ENCODE measurements around the gene TAPT1. TPM values are rescaled to one million over a fixed set of nuclear protein-coding genes. Genes with fewer than 3 reads are reported as not detected.

TAPT1 gene
- total and polyA plus RNA-seq, 2 donors (not counting 3 experiments of a cell fraction or from before 2014, with no cell fraction given) = 6.9 to 17.5 TPM

DNA sequence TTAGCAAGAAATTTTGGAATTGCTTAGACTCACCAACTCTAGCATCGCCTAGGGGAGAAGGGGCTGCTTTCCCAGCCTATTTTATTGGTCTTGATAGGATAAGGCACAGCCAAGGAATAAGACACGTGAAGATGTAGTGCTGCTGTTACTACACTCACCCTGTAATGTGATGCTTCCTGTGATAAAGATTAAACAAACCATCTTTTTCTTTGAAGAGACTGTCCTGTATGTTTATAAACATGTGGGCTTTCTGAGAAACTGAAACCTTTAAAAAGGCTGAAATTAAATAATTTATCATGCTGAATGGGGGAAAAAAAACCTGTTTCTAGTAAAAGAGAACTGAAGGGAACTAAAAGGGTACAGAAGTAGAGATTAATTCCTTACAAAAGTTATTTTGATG, 13.2 kb downstream of the TAPT1 start:
- Histone ChIP-seq H3K4me1 (ENCODE audit: control insufficient read depth, extremely low read depth, insufficient read depth, low read length) (no peaks in the 10 kb centered on the region), H3K9me1 (replicated peaks; ENCODE audit: control insufficient read depth, extremely low read depth, insufficient read depth, low read length) (no peaks in the 10 kb centered on the region), H3K4me2 (ENCODE audit: insufficient read depth, low read length) (no peak overlapping the region), H3K27me3 (ENCODE audit: control insufficient read depth in 2 of 2, insufficient read depth in 2 of 2, low read length in 2 of 2) (no peaks in the 10 kb centered on the region), H2AFZ (ENCODE audit: low read depth, low read length) (no peak overlapping the region), H3K9ac (replicated peaks; ENCODE audit: extremely low read depth, insufficient read depth, low read length) (no peak overlapping the region), H3K9me3 (replicated peaks; ENCODE audit: control insufficient read depth, insufficient read depth, low read length) (no peaks in the 10 kb centered on the region), H3K4me3 (replicated peaks in 1 of 3; ENCODE audit: insufficient read depth in 1 of 3, low read depth in 1 of 3, low read length in 3 of 3) (no peak overlapping the region), H3K79me2 (ENCODE audit: control insufficient read depth, insufficient read depth, low read length) (peaks cover 4% of the 10 kb centered on the region), H3K36me3 (ENCODE audit: control insufficient read depth in 2 of 2, extremely low read depth in 1 of 2, insufficient read depth in 2 of 2, low read length in 2 of 2) (no peaks in the 10 kb centered on the region), H3K27ac (ENCODE audit: insufficient read depth, low read depth, low read length) (no peak overlapping the region), H4K20me1 (replicated peaks; ENCODE audit: control insufficient read depth, extremely low read depth, insufficient read depth, low read length) (no peaks in the 10 kb centered on the region)
- intact Hi-C loops (cut with micrococcal nuclease) (no loop called here), dilution Hi-C loops (cut with MboI; ENCODE audit: extremely low pct_ligation_motif_present, low sequenced_read_pairs) (no loop called here)
- no TSS peak for BruUV-seq (replicated peaks)
- TF ChIP-seq GATA2 (IDR thresholded peaks at IDR 0.05; ENCODE audit: insufficient read depth, insufficient read length, low read depth, low read length) (no peak), EZH2 (IDR thresholded peaks at IDR 0.05; ENCODE audit: borderline replicate concordance, low read depth, low read length, severe bottlenecking) (no peak), FOS (IDR thresholded peaks at IDR 0.05; ENCODE audit: borderline replicate concordance, insufficient read depth, low read length) (no peak), JUN (IDR thresholded peaks at IDR 0.05; ENCODE audit: borderline replicate concordance, insufficient read depth, insufficient read length, low read depth) (no peak), POLR2A (IDR thresholded peaks at IDR 0.05; ENCODE audit: low read depth, low read length) (no peak), POLR2AphosphoS5 (IDR thresholded peaks at IDR 0.05; ENCODE audit: insufficient read depth, low read depth, low read length) (no peak), MYC (IDR thresholded peaks at IDR 0.05; ENCODE audit: low read depth, low read length) (no peak)
- TF ChIP-seq, protein P1, sequence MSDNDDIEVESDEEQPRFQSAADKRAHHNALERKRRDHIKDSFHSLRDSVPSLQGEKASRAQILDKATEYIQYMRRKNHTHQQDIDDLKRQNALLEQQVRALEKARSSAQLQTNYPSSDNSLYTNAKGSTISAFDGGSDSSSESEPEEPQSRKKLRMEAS (IDR thresholded peaks at IDR 0.05; ENCODE audit: insufficient read depth, insufficient read length) = no peak
- TF ChIP-seq, protein P2, sequence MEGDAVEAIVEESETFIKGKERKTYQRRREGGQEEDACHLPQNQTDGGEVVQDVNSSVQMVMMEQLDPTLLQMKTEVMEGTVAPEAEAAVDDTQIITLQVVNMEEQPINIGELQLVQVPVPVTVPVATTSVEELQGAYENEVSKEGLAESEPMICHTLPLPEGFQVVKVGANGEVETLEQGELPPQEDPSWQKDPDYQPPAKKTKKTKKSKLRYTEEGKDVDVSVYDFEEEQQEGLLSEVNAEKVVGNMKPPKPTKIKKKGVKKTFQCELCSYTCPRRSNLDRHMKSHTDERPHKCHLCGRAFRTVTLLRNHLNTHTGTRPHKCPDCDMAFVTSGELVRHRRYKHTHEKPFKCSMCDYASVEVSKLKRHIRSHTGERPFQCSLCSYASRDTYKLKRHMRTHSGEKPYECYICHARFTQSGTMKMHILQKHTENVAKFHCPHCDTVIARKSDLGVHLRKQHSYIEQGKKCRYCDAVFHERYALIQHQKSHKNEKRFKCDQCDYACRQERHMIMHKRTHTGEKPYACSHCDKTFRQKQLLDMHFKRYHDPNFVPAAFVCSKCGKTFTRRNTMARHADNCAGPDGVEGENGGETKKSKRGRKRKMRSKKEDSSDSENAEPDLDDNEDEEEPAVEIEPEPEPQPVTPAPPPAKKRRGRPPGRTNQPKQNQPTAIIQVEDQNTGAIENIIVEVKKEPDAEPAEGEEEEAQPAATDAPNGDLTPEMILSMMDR (IDR thresholded peaks at IDR 0.05; ENCODE audit: extremely low read depth in 1 of 2, insufficient read depth in 1 of 2, low read depth in 1 of 2, low read length in 2 of 2) = no peak
- ChIA-PET POLR2A (no interaction called here), CTCF (interaction anchor here (2.0 to 2.5 kb wide), 3 partner anchors 7 to 52 kb away, joined by 8 to 15 read pairs (median 9); no protein-coding TSS in a partner anchor)
- FAIRE-seq (no peak), DNase-seq (ENCODE audit: low read depth, low spot score) (no peak)
